Liver (tissue), 9 donors: ENCODE results near the gene LILRB3. TPM values are rescaled to one million over a fixed set of nuclear protein-coding genes. Genes with fewer than 3 reads are reported as not detected.

Source experiments
- DNase-seq: peaks from one replicate; pipeline ENCODE4 v3.0.0-alpha.2; 2017; ENCODE audit warnings: low spot score
- H3K27ac ChIP-seq, 2 donors: one replicate each; pipeline ENCODE4 v1.7.0; 2013; ENCODE audit warnings: inconsistent platforms in 2 of 2, low read length in 2 of 2, control low read depth in 1 of 2, low read depth in 1 of 2, mild to moderate bottlenecking in 1 of 2
- H3K27me3 ChIP-seq, 4 donors: one replicate each; pipeline versions ENCODE4 v1.6.1 to v1.7.0; 2013; ENCODE audit warnings: low read length in 3 of 4, inconsistent platforms in 1 of 4, mild to moderate bottlenecking in 1 of 4, moderate library complexity in 1 of 4; ENCODE audit not compliant: control insufficient read depth in 4 of 4, insufficient read depth in 4 of 4
- H3K36me3 ChIP-seq, 4 donors: one replicate each; pipeline versions ENCODE4 v1.6.1 to v1.7.0; 2013; ENCODE audit warnings: low read length in 3 of 4, mild to moderate bottlenecking in 3 of 4, low read depth in 1 of 4, moderate library complexity in 1 of 4; ENCODE audit not compliant: control insufficient read depth in 4 of 4, insufficient read depth in 3 of 4
- H3K4me1 ChIP-seq, 4 donors: one replicate each; pipeline versions ENCODE4 v1.6.1 to v1.7.0; 2013; ENCODE audit warnings: low read length in 3 of 4, mild to moderate bottlenecking in 3 of 4, moderate library complexity in 1 of 4; ENCODE audit not compliant: control insufficient read depth in 4 of 4, insufficient read depth in 4 of 4
- H3K4me3 ChIP-seq, 3 donors: one replicate each; pipeline versions ENCODE4 v1.6.1 to v1.7.0; 2013; ENCODE audit warnings: low read length in 3 of 3, control low read depth in 1 of 3, low read depth in 1 of 3, mild to moderate bottlenecking in 1 of 3
- H3K9ac ChIP-seq, 2 donors: one replicate each; pipeline ENCODE4 v1.7.0; 2013; ENCODE audit warnings: low read length in 2 of 2, mild to moderate bottlenecking in 2 of 2, moderate library complexity in 2 of 2, control low read depth in 1 of 2, low read depth in 1 of 2
- H3K9me3 ChIP-seq, 4 donors: one replicate each; pipeline versions ENCODE4 v1.6.1 to v1.7.0; 2013; ENCODE audit warnings: low read length in 3 of 4; ENCODE audit not compliant: control insufficient read depth in 4 of 4
- EGR1 ChIP-seq, 2 donors: IDR thresholded peaks; 2 replicates each; pipeline ENCODE4 v1.6.1; 2016 to 2018; ENCODE audit warnings: antibody characterized with exemption in 2 of 2, low read depth in 2 of 2
- FOXA1 ChIP-seq: IDR thresholded peaks from 2 replicates; pipeline ENCODE4 v1.6.1; 2016; ENCODE audit warnings: antibody characterized with exemption
- FOXA2 ChIP-seq: IDR thresholded peaks from 2 replicates; pipeline ENCODE4 v1.6.1; 2016; ENCODE audit warnings: antibody characterized with exemption
- GABPA ChIP-seq, 2 donors: IDR thresholded peaks in 1 of 2; conservative IDR thresholded peaks in 1 of 2; 2 replicates each; pipeline ENCODE4 v1.6.1; 2016; ENCODE audit warnings: antibody characterized with exemption in 2 of 2, mild to moderate bottlenecking in 1 of 2, moderate library complexity in 1 of 2
- HNF4A ChIP-seq, 2 donors: conservative IDR thresholded peaks; 2 replicates each; pipeline ENCODE4 v1.6.1; 2016; ENCODE audit warnings: antibody characterized with exemption in 2 of 2, mild to moderate bottlenecking in 2 of 2
- HNF4G ChIP-seq: IDR thresholded peaks from 2 replicates; pipeline ENCODE4 v1.6.1; 2016; ENCODE audit warnings: antibody characterized with exemption
- JUND ChIP-seq, 2 donors: IDR thresholded peaks; 2 replicates each; pipeline ENCODE4 v1.6.1; 2016; ENCODE audit warnings: antibody characterized with exemption in 2 of 2
- NR2F2 ChIP-seq: IDR thresholded peaks from 2 replicates; pipeline ENCODE4 v1.6.1; 2016; ENCODE audit warnings: antibody characterized with exemption
- RAD21 ChIP-seq, 2 donors: IDR thresholded peaks; 2 replicates each; pipeline ENCODE4 v1.6.1; 2016; ENCODE audit warnings: antibody characterized with exemption in 2 of 2, mild to moderate bottlenecking in 2 of 2
- RXRA ChIP-seq, 2 donors: IDR thresholded peaks; 2 replicates each; pipeline ENCODE4 v1.6.1; 2017 to 2018; ENCODE audit warnings: antibody characterized with exemption in 2 of 2, mild to moderate bottlenecking in 1 of 2
- SP1 ChIP-seq: IDR thresholded peaks from 2 replicates; pipeline ENCODE4 v1.6.1; 2018; ENCODE audit warnings: antibody characterized with exemption, mild to moderate bottlenecking
- TAF1 ChIP-seq: conservative IDR thresholded peaks from 2 replicates; pipeline ENCODE4 v1.6.1; 2016; ENCODE audit warnings: antibody characterized with exemption, mild to moderate bottlenecking
- YY1 ChIP-seq: IDR thresholded peaks from 2 replicates; pipeline ENCODE4 v1.6.1; 2016; ENCODE audit warnings: antibody characterized with exemption, mild to moderate bottlenecking
- WGBS: extraction: QIAGEN DNeasy Blood & Tissue Kit; methylation state at CpG from one replicate; pipeline ENCODE4 v1.1.7; 2013; 5-methylcytosine and 5-hydroxymethylcytosine counted together
- polyA plus RNA-seq, 2 donors: library from polyadenylated mRNA; stranded (reverse) in 1 of 2; unstranded in 1 of 2; fragments of 200-250 nt in 1 of 2; fragments of >200 nt in 1 of 2; fragmentation: Nextera tagmentation in 1 of 2; extraction: Ambion mirVana in 1 of 2; gene quantifications; one replicate each; pipeline versions ENCODE4 v1.2.1 to v1.2.3, GENCODE V29; 2013 to 2015
- total RNA-seq, 2 donors: library from RNA; depleted of rRNA; stranded (reverse); fragments of >200 nt; gene quantifications; one replicate each; pipeline ENCODE4 v1.2.3, GENCODE V29; 2014
- TF ChIP-seq, protein P1 (sequence below): fragments of 150-350 bp; IDR thresholded peaks from 2 replicates; pipeline ENCODE4 v1.5.1; 2017; ENCODE audit warnings: improper control_type of control experiment, low read depth, low read length; ENCODE audit not compliant: missing input control
- TF ChIP-seq, protein P2 (sequence below): IDR thresholded peaks from 2 replicates; pipeline ENCODE4 v1.6.1; 2016; ENCODE audit warnings: antibody characterized with exemption
- TF ChIP-seq, protein P3 (sequence below): IDR thresholded peaks from 2 replicates; pipeline ENCODE4 v1.6.1; 2016; ENCODE audit warnings: antibody characterized with exemption, mild to moderate bottlenecking
- TF ChIP-seq, protein P4 (sequence below): IDR thresholded peaks from 2 replicates; pipeline ENCODE4 v1.6.1; 2016; ENCODE audit warnings: antibody characterized with exemption
- TF ChIP-seq, protein P5 (sequence below): IDR thresholded peaks from 2 replicates; pipeline ENCODE4 v1.6.1; 2016; ENCODE audit warnings: antibody characterized with exemption
- donor health status: healthy.
- donor health status: healthy.
- donor health status: healthy.
- donor health status: healthy.
- donor health status: healthy.

LILRB3 gene
- total and polyA plus RNA-seq, 4 donors = 2.2 to 10.5 (median 3.3) TPM

DNA sequence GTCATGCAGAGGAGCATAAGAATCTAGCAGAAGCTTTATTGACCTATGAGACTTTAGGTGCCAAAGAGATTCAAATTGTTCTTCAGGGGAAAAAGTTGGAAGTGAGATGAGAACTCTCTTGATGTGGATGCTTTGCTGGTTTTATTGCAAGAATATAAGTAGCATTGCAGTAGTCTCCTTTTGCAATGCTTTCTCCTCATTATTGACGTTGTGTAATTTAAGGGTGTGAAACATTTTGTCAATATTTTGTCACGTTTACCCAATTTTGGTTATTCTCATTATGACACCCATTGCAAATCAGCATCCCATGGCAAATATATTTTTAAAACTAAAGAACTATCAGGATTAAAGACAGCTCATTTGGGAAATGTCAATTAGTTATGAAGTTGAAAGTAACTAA lies 46.1 kb upstream of the LILRB3 start:
- Histone ChIP-seq H3K9me3 (no peaks in the 10 kb centered on the region), H3K36me3 (no peaks in the 10 kb centered on the region), H3K27ac (no peak overlapping the region), H3K4me1 (no peaks in the 10 kb centered on the region), H3K4me3 (no peak overlapping the region), H3K9ac (no peak overlapping the region), H3K27me3 (peaks cover 0 to 2% (median 0%) of the 10 kb centered on the region in 4 donors)
- no peak for DNase-seq
- 36% methylated on average over 2 of the region's 2 CpGs for WGBS
- TF ChIP-seq NR2F2 (no peak), SP1 (no peak), RXRA (IDR thresholded peaks at IDR 0.05) (no peak), YY1 (no peak), GABPA (IDR thresholded peaks at IDR 0.05 in 1 of 2, conservative IDR thresholded peaks at IDR 0.05 in 1 of 2) (no peak), FOXA1 (no peak), RAD21 (IDR thresholded peaks at IDR 0.05) (no peak), FOXA2 (no peak), JUND (IDR thresholded peaks at IDR 0.05) (no peak), HNF4A (conservative IDR thresholded peaks at IDR 0.05) (no peak), EGR1 (IDR thresholded peaks at IDR 0.05; ENCODE audit: low read depth in 2 of 2) (no peak), TAF1 (no peak), HNF4G (no peak)
- TF ChIP-seq, protein P1, sequence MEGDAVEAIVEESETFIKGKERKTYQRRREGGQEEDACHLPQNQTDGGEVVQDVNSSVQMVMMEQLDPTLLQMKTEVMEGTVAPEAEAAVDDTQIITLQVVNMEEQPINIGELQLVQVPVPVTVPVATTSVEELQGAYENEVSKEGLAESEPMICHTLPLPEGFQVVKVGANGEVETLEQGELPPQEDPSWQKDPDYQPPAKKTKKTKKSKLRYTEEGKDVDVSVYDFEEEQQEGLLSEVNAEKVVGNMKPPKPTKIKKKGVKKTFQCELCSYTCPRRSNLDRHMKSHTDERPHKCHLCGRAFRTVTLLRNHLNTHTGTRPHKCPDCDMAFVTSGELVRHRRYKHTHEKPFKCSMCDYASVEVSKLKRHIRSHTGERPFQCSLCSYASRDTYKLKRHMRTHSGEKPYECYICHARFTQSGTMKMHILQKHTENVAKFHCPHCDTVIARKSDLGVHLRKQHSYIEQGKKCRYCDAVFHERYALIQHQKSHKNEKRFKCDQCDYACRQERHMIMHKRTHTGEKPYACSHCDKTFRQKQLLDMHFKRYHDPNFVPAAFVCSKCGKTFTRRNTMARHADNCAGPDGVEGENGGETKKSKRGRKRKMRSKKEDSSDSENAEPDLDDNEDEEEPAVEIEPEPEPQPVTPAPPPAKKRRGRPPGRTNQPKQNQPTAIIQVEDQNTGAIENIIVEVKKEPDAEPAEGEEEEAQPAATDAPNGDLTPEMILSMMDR = no peak
- TF ChIP-seq, protein P2, sequence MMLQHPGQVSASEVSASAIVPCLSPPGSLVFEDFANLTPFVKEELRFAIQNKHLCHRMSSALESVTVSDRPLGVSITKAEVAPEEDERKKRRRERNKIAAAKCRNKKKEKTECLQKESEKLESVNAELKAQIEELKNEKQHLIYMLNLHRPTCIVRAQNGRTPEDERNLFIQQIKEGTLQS = no peak
- TF ChIP-seq, protein P3, sequence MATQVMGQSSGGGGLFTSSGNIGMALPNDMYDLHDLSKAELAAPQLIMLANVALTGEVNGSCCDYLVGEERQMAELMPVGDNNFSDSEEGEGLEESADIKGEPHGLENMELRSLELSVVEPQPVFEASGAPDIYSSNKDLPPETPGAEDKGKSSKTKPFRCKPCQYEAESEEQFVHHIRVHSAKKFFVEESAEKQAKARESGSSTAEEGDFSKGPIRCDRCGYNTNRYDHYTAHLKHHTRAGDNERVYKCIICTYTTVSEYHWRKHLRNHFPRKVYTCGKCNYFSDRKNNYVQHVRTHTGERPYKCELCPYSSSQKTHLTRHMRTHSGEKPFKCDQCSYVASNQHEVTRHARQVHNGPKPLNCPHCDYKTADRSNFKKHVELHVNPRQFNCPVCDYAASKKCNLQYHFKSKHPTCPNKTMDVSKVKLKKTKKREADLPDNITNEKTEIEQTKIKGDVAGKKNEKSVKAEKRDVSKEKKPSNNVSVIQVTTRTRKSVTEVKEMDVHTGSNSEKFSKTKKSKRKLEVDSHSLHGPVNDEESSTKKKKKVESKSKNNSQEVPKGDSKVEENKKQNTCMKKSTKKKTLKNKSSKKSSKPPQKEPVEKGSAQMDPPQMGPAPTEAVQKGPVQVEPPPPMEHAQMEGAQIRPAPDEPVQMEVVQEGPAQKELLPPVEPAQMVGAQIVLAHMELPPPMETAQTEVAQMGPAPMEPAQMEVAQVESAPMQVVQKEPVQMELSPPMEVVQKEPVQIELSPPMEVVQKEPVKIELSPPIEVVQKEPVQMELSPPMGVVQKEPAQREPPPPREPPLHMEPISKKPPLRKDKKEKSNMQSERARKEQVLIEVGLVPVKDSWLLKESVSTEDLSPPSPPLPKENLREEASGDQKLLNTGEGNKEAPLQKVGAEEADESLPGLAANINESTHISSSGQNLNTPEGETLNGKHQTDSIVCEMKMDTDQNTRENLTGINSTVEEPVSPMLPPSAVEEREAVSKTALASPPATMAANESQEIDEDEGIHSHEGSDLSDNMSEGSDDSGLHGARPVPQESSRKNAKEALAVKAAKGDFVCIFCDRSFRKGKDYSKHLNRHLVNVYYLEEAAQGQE = no peak
- TF ChIP-seq, protein P4, sequence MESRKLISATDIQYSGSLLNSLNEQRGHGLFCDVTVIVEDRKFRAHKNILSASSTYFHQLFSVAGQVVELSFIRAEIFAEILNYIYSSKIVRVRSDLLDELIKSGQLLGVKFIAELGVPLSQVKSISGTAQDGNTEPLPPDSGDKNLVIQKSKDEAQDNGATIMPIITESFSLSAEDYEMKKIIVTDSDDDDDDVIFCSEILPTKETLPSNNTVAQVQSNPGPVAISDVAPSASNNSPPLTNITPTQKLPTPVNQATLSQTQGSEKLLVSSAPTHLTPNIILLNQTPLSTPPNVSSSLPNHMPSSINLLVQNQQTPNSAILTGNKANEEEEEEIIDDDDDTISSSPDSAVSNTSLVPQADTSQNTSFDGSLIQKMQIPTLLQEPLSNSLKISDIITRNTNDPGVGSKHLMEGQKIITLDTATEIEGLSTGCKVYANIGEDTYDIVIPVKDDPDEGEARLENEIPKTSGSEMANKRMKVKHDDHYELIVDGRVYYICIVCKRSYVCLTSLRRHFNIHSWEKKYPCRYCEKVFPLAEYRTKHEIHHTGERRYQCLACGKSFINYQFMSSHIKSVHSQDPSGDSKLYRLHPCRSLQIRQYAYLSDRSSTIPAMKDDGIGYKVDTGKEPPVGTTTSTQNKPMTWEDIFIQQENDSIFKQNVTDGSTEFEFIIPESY = no peak
- TF ChIP-seq, protein P5, sequence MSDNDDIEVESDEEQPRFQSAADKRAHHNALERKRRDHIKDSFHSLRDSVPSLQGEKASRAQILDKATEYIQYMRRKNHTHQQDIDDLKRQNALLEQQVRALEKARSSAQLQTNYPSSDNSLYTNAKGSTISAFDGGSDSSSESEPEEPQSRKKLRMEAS = no peak
